Kidney epithelial cell (primary cell): Measurements from ENCODE around the gene DHRSX. TPM values are rescaled to one million over a fixed set of nuclear protein-coding genes. Genes with fewer than 3 reads are reported as not detected.
"Not testable (repeated sequence)": the region's sequence is repeated elsewhere in the genome, so short reads cannot be mapped to it uniquely, and the experiment has no call there.

ENCODE experiments used
- DNase-seq: peaks from one replicate; pipeline ENCODE4 v3.0.0-alpha.2; 2010; ENCODE audit warnings: low read depth
- H3K27me3 ChIP-seq: 2 replicates; pipeline ENCODE4 v1.6.0; 2011; ENCODE audit warnings: low read length; ENCODE audit not compliant: control insufficient read depth, insufficient read depth
- H3K36me3 ChIP-seq: 2 replicates; pipeline ENCODE4 v1.5.1; 2011; ENCODE audit warnings: low read length; ENCODE audit not compliant: control insufficient read depth, insufficient read depth
- H3K4me3 ChIP-seq: 2 replicates; pipeline ENCODE4 v1.5.1; 2011; ENCODE audit warnings: low read depth, mild to moderate bottlenecking, control low read depth, low read length
- CTCF ChIP-seq: IDR thresholded peaks from 2 replicates; pipeline ENCODE4 v1.5.1; 2011; ENCODE audit warnings: mild to moderate bottlenecking, moderate library complexity, low read length, control low read depth, inconsistent platforms; ENCODE audit not compliant: insufficient read depth, poor library complexity, severe bottlenecking
- total RNA-seq: library from RNA; depleted of rRNA; stranded (reverse); fragments of >200 nt; gene quantifications from 2 replicates; pipeline ENCODE4 v1.2.3, GENCODE V29; 2015

Gene DHRSX
- total RNA-seq, 1 donor from 2014 or later: 31.2 TPM

DNA sequence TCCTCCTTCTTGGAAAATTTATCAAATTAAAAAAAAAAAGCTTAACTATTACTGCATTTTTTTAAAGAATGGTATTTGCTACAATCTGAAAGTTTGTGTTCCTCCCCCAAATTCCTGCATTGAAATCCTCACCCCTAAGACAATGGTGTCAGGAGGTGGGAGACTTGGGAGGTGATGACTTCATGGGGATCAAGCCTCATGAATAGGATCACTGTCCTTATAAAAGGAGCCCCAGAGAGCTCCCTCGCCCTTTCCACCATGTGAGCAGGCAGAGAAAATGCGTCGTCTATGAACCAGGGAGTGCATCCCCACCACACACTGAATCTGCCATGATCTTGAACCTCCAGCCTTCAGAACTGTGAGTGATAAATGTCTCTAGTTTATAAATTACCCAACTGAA lies 38.0 kb downstream of the DHRSX start:
- no peak overlapping the region for H3K4me3 ChIP-seq
- no peaks in the 10 kb centered on the region for H3K27me3 ChIP-seq
- DNase-seq: no peak
- no peak for TF ChIP-seq CTCF
- no peaks in the 10 kb centered on the region for H3K36me3 ChIP-seq

DNA sequence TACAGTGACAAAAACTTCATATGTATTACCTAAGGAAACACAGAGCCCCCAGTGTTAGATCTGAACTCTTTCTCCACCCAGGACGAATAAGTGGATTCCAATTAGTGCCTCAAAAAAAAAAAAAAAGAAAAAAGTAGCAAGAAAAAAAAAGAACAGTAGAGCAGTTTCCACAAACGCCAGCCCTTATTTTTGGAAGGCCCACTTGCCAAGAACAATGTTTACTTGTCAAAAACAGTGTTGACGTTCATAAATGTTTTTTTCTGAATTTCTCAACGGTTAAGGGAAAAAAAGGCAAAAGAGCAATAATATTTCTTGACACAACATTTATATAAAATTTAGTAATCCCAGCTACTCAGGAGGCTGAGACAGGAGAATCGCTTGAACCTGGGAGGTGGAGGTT lies 38.7 kb downstream of the DHRSX start:
- no peak overlapping the region for H3K4me3 ChIP-seq
- no peak for TF ChIP-seq CTCF
- no peak for DNase-seq
- no peaks in the 10 kb centered on the region for H3K27me3 ChIP-seq
- no peaks in the 10 kb centered on the region for H3K36me3 ChIP-seq

- TF ChIP-seq CTCF: no peak
- no peak overlapping the region for H3K4me3 ChIP-seq
- no peaks in the 10 kb centered on the region for H3K36me3 ChIP-seq
- H3K27me3 ChIP-seq: no peaks in the 10 kb centered on the region
- DNase-seq: no peak
Measured at GRCh38 chrX:2461711-2462016, 39.1 kb downstream of the DHRSX start.

- H3K27me3 ChIP-seq, H3K4me3 ChIP-seq, DNase-seq, H3K36me3 ChIP-seq: not testable (repeated sequence)
Measured at GRCh38 chrX:2460821-2461710, 39.7 kb downstream of the DHRSX start.

- not testable (repeated sequence) for DNase-seq, H3K36me3 ChIP-seq, H3K4me3 ChIP-seq, H3K27me3 ChIP-seq
Measured at GRCh38 chrX:2460048-2460447, 40.7 kb downstream of the DHRSX start.

DNA sequence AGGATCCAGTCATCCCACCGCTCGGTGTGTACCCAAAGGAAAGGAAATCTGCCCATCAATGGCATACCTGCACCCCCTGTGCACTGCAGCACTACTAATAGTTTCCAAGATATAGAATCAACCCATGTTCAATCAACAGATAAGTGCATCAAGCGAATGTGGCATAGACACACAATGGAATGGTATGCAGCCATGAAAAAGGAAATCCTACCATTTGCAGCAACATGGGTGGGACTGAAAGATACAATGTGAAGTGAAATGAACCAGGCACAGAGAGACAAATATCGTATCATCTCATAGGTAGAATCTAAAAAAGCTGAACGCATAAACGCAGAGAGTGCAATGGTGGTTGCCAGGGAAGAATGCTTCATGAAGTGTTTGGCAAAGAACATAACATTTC lies 42.5 kb downstream of the DHRSX start:
- no peak for DNase-seq
- Histone ChIP-seq H3K27me3 (no peaks in the 10 kb centered on the region), H3K4me3 (no peak overlapping the region), H3K36me3 (no peaks in the 10 kb centered on the region)
- TF ChIP-seq CTCF: no peak
